ENCODE results near the gene MUC3A.
"Not testable (repeated sequence)": the region's sequence is repeated elsewhere in the genome, so short reads cannot be mapped to it uniquely, and the experiment has no call there.

Gene MUC3A

GRCh38 chr7:100975371-100975821 is 26.1 kb downstream of the MUC3A start:
- no peak for DNase-seq

GRCh38 chr7:100978300-100978699 is 29.0 kb downstream of the MUC3A start:
- DNase-seq: no peak

DNA sequence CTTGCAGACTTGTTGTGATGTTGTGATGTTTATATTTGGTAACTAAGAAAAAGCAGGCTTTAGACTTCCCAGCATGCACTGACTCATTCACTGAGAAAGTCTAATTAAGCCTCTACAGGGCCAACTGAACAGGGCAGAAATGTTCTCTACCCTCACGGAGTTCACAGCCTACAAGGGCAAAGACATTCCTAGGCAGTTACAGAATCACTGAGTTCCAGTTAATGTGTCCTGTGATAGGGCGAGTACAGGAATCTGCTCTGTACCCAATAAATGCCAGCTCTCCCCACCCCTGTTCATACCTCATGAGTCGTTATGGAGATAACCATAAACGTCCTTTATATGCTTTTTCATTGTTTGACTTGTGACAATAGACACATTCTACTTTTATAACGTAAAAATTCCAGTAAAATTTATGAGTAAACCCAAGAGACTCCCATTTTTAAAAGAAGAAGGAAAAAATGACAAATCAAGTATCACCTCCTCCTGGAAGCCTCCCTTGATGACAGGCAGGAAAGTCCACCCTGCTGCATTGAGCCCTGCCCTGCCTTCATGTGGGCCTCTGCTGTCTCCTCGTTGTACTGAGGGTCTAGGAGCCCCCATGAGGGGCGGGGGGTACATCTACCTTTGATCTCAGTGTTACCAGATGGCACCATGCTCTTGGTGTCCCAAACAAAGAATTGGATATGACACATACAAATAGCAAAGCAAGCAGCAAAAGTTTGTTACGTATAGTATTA is 34.3 kb downstream of the MUC3A start:
- DNase-seq: no peak

DNA sequence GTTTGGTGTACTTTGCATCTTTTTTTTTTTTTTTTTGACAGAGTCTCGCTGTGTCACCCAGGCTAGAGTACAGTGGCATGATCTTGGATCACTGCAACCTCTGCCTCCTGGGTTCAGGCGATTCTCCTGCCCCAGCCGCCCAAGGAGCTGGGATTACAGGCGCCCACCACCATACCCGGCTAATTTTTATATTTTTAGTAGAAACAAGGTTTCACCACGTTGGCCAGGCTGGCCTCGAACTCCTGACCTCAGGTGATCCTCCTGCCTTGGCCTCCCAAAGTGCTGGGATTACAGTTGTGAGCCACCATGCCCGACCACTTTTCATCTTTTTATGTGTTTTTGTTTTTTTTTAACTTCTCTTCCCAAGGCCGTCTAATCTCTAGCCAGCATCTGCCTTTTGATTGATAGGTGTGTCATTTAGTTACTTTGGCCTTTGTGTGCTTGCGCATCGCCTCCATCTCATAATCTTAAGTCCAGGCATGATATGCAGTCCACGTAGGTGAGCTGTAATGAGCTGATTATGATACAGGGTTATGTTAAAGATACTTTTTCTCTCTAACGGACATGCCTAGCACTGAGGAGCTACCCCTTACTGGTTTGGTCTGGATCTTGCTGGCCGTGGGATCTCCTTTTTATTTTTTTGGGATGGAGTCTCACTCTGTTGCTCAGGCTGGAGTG is 35.0 kb downstream of the MUC3A start:
- DNase-seq: not testable (repeated sequence)

DNA sequence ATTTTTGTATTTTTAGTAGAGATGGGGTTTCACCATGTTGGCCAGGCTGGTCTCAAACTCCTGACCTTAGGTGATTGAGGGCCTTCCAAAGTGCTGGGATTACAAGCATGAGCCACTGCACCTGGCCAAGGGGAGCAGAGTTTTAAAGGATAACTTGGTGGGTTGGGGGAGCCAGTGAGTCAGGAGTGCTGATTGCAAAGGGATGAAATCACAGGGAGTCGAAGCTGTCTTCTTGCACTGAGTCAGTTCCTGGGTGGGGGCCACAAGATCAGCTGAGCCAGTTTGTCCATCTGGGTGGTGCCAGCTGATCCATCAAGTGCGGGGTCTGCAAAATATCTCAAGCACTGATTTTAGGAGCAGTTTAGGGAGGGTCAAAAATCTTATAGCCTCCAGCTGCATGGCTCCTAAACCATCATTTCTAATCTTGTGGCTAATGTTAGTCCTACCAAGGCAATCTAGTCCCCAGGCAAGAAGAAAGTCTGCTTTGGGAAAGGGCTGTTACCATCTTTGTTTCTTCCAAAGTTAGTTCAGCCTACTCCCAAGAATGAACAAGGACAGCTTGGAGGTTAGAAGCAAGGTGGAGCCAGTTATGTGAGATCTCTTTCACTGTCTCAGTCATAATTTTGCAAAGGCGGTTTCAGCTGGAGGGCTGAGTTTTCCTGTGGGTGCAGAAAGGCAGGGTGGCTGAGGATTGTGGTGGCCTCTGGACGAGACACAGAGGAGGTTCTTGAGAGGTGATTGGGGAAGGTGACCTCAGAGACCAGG is 35.9 kb downstream of the MUC3A start:
- DNase-seq: not testable (repeated sequence)

GRCh38 chr7:100991631-100992030 is 42.3 kb downstream of the MUC3A start:
- no peak for DNase-seq

GRCh38 chr7:100992280-100992679 is 42.9 kb downstream of the MUC3A start:
- not testable (repeated sequence) for DNase-seq

DNA sequence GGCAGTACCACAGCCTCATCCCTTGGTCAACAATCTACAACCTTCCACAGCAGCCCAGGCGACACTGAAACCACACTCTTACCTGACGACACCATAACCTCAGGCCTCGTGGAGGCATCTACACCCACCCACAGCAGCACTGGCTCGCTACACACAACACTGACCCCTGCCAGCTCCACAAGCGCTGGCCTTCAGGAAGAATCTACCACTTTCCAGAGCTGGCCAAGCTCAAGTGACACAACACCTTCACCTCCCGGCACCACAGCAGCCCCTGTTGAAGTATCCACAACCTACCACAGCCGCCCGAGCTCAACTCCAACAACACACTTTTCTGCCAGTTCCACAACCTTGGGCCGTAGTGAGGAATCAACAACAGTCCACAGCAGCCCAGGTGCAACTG is 45.3 kb downstream of the MUC3A start:
- not testable (repeated sequence) for DNase-seq

DNA sequence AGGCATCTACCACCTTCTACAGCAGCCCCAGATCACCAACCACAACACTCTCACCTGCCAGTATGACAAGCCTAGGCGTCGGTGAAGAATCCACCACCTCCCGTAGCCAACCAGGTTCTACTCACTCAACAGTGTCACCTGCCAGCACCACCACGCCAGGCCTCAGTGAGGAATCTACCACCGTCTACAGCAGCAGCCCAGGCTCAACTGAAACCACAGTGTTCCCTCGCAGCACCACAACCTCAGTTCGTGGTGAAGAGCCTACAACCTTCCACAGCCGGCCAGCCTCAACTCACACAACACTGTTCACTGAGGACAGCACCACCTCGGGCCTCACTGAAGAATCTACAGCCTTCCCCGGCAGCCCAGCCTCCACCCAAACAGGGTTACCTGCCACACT is 49.2 kb downstream of the MUC3A start:
- not testable (repeated sequence) for DNase-seq

- not testable (repeated sequence) for DNase-seq
Observed at GRCh38 chr7:100999334-100999733, 50.0 kb downstream of the MUC3A start.

DNA sequence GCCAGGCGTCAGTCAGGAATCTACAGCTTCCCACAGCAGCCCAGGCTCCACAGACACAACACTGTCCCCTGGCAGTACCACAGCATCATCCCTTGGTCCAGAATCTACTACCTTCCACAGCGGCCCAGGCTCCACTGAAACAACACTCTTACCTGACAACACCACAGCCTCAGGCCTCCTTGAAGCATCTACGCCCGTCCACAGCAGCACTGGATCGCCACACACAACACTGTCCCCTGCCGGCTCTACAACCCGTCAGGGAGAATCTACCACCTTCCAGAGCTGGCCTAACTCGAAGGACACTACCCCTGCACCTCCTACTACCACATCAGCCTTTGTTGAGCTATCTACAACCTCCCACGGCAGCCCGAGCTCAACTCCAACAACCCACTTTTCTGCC is 50.7 kb downstream of the MUC3A start:
- DNase-seq: not testable (repeated sequence)

DNA sequence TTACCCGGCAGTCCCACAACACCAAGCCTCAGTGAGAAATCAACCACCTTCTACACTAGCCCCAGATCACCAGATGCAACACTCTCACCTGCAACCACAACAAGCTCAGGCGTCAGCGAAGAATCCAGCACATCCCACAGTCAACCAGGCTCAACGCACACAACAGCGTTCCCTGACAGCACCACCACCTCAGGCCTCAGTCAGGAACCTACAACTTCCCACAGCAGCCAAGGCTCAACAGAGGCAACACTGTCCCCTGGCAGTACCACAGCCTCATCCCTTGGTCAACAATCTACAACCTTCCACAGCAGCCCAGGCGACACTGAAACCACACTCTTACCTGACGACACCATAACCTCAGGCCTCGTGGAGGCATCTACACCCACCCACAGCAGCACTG is 53.0 kb downstream of the MUC3A start:
- DNase-seq: not testable (repeated sequence)

- not testable (repeated sequence) for DNase-seq
Observed at GRCh38 chr7:101007361-101007760, 58.0 kb downstream of the MUC3A start.

GRCh38 chr7:101009629-101010028 is 60.3 kb downstream of the MUC3A start:
- DNase-seq: no peak

DNA sequence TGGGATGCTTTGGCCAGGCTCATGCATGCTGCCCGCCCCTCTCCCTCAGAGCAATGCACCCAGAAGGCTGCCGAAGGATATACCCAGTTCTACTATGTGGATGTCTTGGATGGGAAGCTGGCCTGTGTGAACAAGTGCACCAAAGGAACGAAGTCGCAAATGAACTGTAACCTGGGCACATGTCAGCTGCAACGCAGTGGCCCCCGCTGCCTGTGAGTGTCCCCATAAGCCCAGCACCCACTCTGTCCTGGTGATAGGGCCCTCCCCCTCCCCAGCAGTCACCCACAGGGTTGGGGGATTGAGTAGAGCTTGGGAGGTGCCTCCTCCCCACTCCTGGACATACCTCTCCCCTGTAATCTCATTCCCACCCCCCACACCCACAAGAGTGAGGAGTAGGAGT is 63.6 kb downstream of the MUC3A start:
- DNase-seq: no peak

GRCh38 chr7:101015626-101016025 is 66.3 kb downstream of the MUC3A start:
- no peak for DNase-seq

- peak; percentile 44 for DNase-seq
Observed at GRCh38 chr7:101017064-101017777, 67.9 kb downstream of the MUC3A start.
